GM12801 (cell line): ENCODE data around the gene PRSS21.

ENCODE experiments used
- TF ChIP-seq, protein P1 (sequence below): IDR thresholded peaks from one replicate; pipeline ENCODE4 v1.5.1; 2011; ENCODE audit warnings: control low read depth; ENCODE audit not compliant: insufficient read length; ENCODE audit errors: extremely low read depth

Gene PRSS21

DNA sequence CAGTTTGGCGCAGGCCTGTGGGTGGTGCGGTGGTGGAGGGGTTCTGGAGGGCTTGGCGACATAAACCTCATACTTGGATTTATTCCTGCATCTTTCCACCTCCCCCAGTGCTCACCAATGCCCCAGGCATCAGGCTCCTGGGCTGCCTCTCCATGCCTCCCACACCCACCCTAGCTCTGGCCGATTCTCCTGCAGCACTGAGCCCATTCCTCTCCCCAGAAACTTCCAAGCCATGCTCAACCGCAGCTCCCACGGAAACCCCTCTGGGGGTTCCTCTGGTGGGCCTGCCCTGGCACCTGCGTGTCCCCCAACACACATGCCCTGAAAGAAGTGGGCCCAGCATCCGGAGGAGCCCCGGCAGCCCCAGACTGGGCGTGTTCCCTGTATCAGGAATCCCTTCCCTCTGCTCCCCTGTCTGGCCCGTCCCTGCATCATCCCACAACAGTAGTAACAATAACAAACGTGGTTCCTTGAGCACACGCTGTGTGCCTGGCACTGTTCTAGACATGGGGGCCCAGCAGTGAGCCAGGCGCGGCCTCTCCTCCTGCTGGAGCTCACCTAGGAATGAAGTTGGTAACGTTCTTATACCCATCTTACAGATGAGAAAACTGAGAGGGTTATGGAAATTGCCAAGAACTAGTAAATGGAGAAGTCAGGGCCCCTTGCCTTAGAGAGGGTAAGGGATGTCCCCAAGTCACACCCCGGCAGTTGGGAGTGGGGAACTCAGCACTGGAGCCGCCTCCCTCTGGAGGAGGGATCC is 2.3 kb downstream of the PRSS21 start:
- TF ChIP-seq, protein P1, sequence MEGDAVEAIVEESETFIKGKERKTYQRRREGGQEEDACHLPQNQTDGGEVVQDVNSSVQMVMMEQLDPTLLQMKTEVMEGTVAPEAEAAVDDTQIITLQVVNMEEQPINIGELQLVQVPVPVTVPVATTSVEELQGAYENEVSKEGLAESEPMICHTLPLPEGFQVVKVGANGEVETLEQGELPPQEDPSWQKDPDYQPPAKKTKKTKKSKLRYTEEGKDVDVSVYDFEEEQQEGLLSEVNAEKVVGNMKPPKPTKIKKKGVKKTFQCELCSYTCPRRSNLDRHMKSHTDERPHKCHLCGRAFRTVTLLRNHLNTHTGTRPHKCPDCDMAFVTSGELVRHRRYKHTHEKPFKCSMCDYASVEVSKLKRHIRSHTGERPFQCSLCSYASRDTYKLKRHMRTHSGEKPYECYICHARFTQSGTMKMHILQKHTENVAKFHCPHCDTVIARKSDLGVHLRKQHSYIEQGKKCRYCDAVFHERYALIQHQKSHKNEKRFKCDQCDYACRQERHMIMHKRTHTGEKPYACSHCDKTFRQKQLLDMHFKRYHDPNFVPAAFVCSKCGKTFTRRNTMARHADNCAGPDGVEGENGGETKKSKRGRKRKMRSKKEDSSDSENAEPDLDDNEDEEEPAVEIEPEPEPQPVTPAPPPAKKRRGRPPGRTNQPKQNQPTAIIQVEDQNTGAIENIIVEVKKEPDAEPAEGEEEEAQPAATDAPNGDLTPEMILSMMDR = no peak

DNA sequence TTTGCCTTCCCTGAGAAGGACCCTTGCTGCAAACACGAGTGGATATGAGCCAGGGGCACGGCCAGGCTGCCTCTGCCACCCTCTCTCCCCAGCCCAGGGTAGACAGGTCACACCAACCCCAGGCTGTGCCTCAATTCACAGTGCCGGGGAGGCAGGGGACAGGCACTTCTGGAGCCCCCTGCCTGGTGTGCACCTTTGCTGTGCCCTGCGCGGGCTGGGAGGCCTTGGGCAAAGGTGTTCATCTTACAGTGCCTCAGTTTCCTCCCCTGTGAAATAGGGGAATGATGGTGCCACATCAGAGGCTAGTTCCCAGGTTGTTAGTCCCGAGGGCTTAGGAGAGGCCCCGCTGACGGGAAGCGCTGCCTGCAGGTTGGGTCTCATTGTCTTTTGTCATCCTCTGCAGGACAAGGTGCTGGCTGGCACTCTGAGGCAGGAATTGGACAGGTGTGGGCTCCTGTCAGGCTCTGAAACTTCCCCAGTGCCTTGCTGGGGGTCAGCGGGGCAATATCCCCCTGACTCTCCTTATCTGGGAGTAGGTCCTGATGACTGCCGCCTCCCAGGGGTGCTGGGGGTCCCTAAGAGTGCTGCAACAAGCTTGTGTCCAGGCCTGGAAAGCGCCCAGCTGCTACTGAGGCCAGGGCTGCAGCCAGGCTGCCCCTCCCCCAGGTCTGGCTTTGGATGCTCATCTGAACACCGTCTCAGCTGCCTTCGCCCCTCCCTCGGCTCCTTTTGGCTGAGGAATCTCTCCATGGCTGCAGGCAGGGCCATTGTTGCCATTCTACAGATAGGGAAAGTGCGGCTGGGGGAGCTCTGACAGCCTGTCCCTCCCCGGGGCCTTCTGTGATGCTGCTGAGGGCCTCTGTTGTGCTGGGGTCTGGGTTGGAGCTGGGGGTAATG is 3.1 kb downstream of the PRSS21 start:
- TF ChIP-seq, protein P1 = no peak

DNA sequence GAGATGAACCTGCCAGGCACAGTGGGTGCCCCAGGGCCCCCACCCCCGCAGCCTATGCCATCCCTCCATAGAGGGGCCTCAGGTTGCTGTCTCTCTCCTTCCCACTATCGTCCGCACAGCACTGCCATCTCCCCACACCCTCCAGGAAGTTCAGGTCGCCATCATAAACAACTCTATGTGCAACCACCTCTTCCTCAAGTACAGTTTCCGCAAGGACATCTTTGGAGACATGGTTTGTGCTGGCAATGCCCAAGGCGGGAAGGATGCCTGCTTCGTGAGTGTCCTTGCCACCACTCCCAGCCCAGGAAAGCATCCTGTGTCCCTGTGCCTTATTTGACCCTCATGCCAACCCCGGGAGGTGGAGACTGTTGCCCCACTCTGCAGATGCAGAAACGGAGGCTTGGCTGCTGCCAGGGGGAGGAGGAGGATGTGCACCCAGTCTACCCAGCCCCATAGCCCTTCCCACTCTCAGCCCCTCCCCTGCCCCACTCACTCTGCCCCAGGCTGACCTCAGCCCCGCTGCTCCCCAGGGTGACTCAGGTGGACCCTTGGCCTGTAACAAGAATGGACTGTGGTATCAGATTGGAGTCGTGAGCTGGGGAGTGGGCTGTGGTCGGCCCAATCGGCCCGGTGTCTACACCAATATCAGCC is 3.9 kb downstream of the PRSS21 start:
- TF ChIP-seq, protein P1 = no peak

- TF ChIP-seq, protein P1 = no peak
Observed at GRCh38 chr16:2821487-2822157, 4.6 kb downstream of the PRSS21 start.

- TF ChIP-seq, protein P1 = no peak
Observed at GRCh38 chr16:2822158-2822495, 5.1 kb downstream of the PRSS21 start.

- TF ChIP-seq, protein P1 = no peak
Observed at GRCh38 chr16:2822496-2822895, 5.5 kb downstream of the PRSS21 start.

DNA sequence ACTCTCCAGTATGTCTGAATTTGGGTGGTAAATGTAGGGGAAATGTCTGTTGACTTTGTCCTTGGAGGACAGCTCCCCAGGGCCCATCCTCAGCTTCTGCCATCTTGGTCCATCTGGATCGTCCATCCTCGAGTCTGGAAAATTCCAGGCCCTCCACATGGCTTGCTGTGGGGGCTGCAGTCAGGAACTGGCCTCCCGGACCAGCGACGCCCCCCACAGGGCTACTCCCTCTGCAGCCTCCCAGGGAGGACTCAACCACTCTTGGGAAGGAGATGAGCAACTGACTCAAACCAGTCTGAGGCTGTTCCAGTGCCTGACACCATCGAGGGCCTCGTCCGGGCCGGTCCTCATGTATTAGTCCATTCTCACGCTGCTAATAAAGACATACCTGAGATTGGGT is 7.6 kb downstream of the PRSS21 start:
- TF ChIP-seq, protein P1 = no peak
